Breast epithelium (tissue), 3 donors: ENCODE data around the gene C16orf82.

Experiments
- CTCF ChIP-seq, 3 donors: fragments of 450-650 bp; IDR thresholded peaks; one replicate each; pipeline ENCODE4 v1.5.1; 2016 to 2017; ENCODE audit warnings: antibody characterized with exemption in 3 of 3, mild to moderate bottlenecking in 3 of 3, moderate library complexity in 3 of 3
- POLR2AphosphoS5 ChIP-seq, 3 donors: sonication (generic); formaldehyde crosslinking; IDR thresholded peaks; one replicate each; pipeline ENCODE4 v1.6.1; 2017; ENCODE audit warnings: antibody characterized with exemption in 3 of 3

- TF ChIP-seq CTCF (IDR thresholded peaks at IDR 0.05) (peak in 2 of 3 donors; percentile 15 to 77), POLR2AphosphoS5 (IDR thresholded peaks at IDR 0.05) (no peak)
Observed at GRCh38 chr16:27109666-27110523, 43.2 kb downstream of the C16orf82 start.
